Panc1 (cell line): ENCODE results near the gene C1orf74.

ENCODE experiments used
- CTCF ChIP-seq: fragments of 450-650 bp; IDR thresholded peaks from 2 replicates; pipeline ENCODE4 v1.5.1; 2017; ENCODE audit warnings: mild to moderate bottlenecking
- POLR2AphosphoS5 ChIP-seq: IDR thresholded peaks from 2 replicates; pipeline ENCODE4 v1.6.1; 2012; ENCODE audit warnings: mild to moderate bottlenecking, low read depth, low read length, moderate library complexity

GRCh38 chr1:209778102-209778501, 6.3 kb downstream of the C1orf74 start:
- TF ChIP-seq CTCF (no peak), POLR2AphosphoS5 (no peak)
